Measurements from ENCODE around the gene CHKB. TPM values are rescaled to one million over a fixed set of nuclear protein-coding genes. Genes with fewer than 3 reads are reported as not detected.

The CHKB gene
- total RNA-seq, 1 experiment from 2014 or later = 55.1 TPM

- Histone ChIP-seq H3K4me1 (ENCODE audit: control insufficient read depth in 1 of 2, insufficient read depth in 2 of 2, low read length in 2 of 2) (peaks cover 10 to 18% of the 10 kb centered on the region in 2 experiments; a peak in 3 of 4 replicates), H3K4me2 (ENCODE audit: low read length) (no peak overlapping the region), H2AFZ (ENCODE audit: low read depth, low read length, poor library complexity, severe bottlenecking) (no peak overlapping the region), H3K4me3 (replicated peaks in 1 of 2; ENCODE audit: low read depth in 1 of 2, low read length in 2 of 2) (no peak overlapping the region), H3K27ac (ENCODE audit: low read depth, low read length) (no peak overlapping the region), H3K9me2 (ENCODE audit: insufficient read depth) (no peaks in the 10 kb centered on the region), H4K20me1 (ENCODE audit: insufficient read depth) (no peaks in the 10 kb centered on the region), H3K9ac (ENCODE audit: low read length) (no peak overlapping the region), H3K9me3 (ENCODE audit: control insufficient read depth in 1 of 2, insufficient read depth in 1 of 2, low read depth in 1 of 2, low read length in 2 of 2) (no peaks in the 10 kb centered on the region), H3K79me2 (ENCODE audit: insufficient read depth, low read length) (no peaks in the 10 kb centered on the region), H3K27me3 (ENCODE audit: insufficient read depth, low read length) (no peaks in the 10 kb centered on the region), H3K36me3 (ENCODE audit: control insufficient read depth in 1 of 2, insufficient read depth in 2 of 2, low read length in 2 of 2) (no peaks in the 10 kb centered on the region)
- DNase-seq (ENCODE audit: low read depth, low spot score) = no peak
- ATAC-seq = no peak
- TF ChIP-seq FOSL1 (IDR thresholded peaks at IDR 0.05; ENCODE audit: low read depth) (no peak), EGR1 (IDR thresholded peaks at IDR 0.05; ENCODE audit: low read depth) (no peak), RAD21 (IDR thresholded peaks at IDR 0.05; ENCODE audit: low read depth) (no peak), JUND (IDR thresholded peaks at IDR 0.05) (no peak), TCF7L2 (IDR thresholded peaks at IDR 0.05; ENCODE audit: borderline replicate concordance, extremely low read depth, insufficient read depth, insufficient read length) (no peak), CEBPB (IDR thresholded peaks at IDR 0.05; ENCODE audit: low read depth) (no peak)
- TF ChIP-seq, protein P1, sequence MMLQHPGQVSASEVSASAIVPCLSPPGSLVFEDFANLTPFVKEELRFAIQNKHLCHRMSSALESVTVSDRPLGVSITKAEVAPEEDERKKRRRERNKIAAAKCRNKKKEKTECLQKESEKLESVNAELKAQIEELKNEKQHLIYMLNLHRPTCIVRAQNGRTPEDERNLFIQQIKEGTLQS (IDR thresholded peaks at IDR 0.05) = no peak
- ChIA-PET RAD21 (ENCODE audit: low non-redundant PET in 1 of 2, low total read pairs in 2 of 2, uncharacterized antibody in 2 of 2, unreplicated experiment in 2 of 2) (no interaction called here), CTCF (interaction anchor here (0.7 to 1.6 kb wide), 2 partner anchors 15 to 22 kb away, joined by 3 to 5 read pairs; partner anchors contain the start of genes SCO2 and SYCE3), POLR2A (no interaction called here)
- no TSS peak for BruUV-seq (replicated peaks)
- intact Hi-C loops (cut with micrococcal nuclease) = no loop called here
Observed at GRCh38 chr22:50547263-50547985, 35.2 kb downstream of the CHKB start.
